Activated CD4-positive, alpha-beta T cell treated with anti-CD3 and anti-CD28 coated beads, Interleukin-2, amount 50 U/mL, for 48 hours (primary cell): ENCODE results near the gene DAZAP1.
A peak's percentile ranks its signal among the peaks of the same experiment; 100 is the strongest.
"Not testable (repeated sequence)": the region's sequence is repeated elsewhere in the genome, so short reads cannot be mapped to it uniquely, and the experiment has no call there.

Experiments
- DNase-seq, 2 experiments: peaks; one replicate each; pipeline ENCODE4 v3.0.0-alpha.2; 2020

Gene DAZAP1

GRCh38 chr19:1474765-1475351 lies 67.5 kb downstream of the DAZAP1 start:
- DNase-seq, result no peak

GRCh38 chr19:1475751-1476437 lies 68.5 kb downstream of the DAZAP1 start:
- no peak for DNase-seq

GRCh38 chr19:1477056-1477455 lies 69.7 kb downstream of the DAZAP1 start:
- not testable (repeated sequence) for DNase-seq

- DNase-seq, result peak; percentile 94
These were observed 71.7 kb downstream of the DAZAP1 start, which contains the start of gene C19orf25 for GRCh38 chr19:1478934-1479707. TSS of gene C19orf25 (minus strand) at chr19:1479215. CDS start at chr19:1478903, 312 bp downstream.

- DNase-seq, result no peak
These were observed 74.0 kb downstream of the DAZAP1 start for GRCh38 chr19:1481224-1481892.

GRCh38 chr19:1481893-1482360 lies 74.5 kb downstream of the DAZAP1 start:
- DNase-seq, result no peak

GRCh38 chr19:1482361-1483130 lies 75.2 kb downstream of the DAZAP1 start:
- no peak for DNase-seq

- DNase-seq, result no peak
These were observed 76.0 kb downstream of the DAZAP1 start for GRCh38 chr19:1483131-1483978.

- DNase-seq, result no peak
These were observed 76.6 kb downstream of the DAZAP1 start for GRCh38 chr19:1483979-1484428.
